Fibroblast of lung (primary cell): ENCODE results near the gene TMEM255B. TPM values are rescaled to one million over a fixed set of nuclear protein-coding genes. Genes with fewer than 3 reads are reported as not detected.

ENCODE experiments used
- DNase-seq, 2 donors: peaks; one replicate each; pipeline versions ENCODE4 v3.0.0 to v3.0.0-alpha.2; 2010; ENCODE audit warnings: low read depth in 2 of 2
- H2AFZ ChIP-seq: 2 replicates; pipeline ENCODE4 v1.5.1; 2012; ENCODE audit warnings: low read length, control low read depth, inconsistent platforms
- H3K27ac ChIP-seq: 2 replicates; pipeline ENCODE4 v1.5.1; 2011; ENCODE audit warnings: low read length, control low read depth; ENCODE audit not compliant: insufficient read depth
- H3K27me3 ChIP-seq: 2 replicates; pipeline ENCODE4 v1.5.1; 2011; ENCODE audit warnings: mild to moderate bottlenecking, low read length; ENCODE audit not compliant: control insufficient read depth, insufficient read depth
- H3K36me3 ChIP-seq: 2 replicates; pipeline ENCODE4 v1.5.1; 2011; ENCODE audit warnings: low read length; ENCODE audit not compliant: control insufficient read depth, insufficient read depth
- H3K4me1 ChIP-seq: 2 replicates; pipeline ENCODE4 v1.5.1; 2011; ENCODE audit warnings: low read length; ENCODE audit not compliant: control insufficient read depth, insufficient read depth; ENCODE audit errors: extremely low read depth
- H3K4me2 ChIP-seq: 2 replicates; pipeline ENCODE4 v1.5.1; 2011; ENCODE audit warnings: low read length, control low read depth; ENCODE audit not compliant: insufficient read depth; ENCODE audit errors: extremely low read depth
- H3K4me3 ChIP-seq, 4 experiments: fragments of 200-600 bp in 1 of 4; sonication (generic) in 1 of 4; replicated peaks in 1 of 4; 2 replicates each; pipeline ENCODE4 v1.5.1; 2011 to 2016; ENCODE audit warnings: low read length in 4 of 4, low read depth in 3 of 4, mild to moderate bottlenecking in 3 of 4, control low read depth in 2 of 4, inconsistent platforms in 1 of 4, mixed read lengths in 1 of 4; ENCODE audit not compliant: insufficient read depth in 1 of 4; ENCODE audit errors: control extremely low read depth in 1 of 4
- H3K79me2 ChIP-seq: 2 replicates; pipeline ENCODE4 v1.5.1; 2012; ENCODE audit warnings: mild to moderate bottlenecking, low read length, inconsistent platforms; ENCODE audit not compliant: control insufficient read depth, insufficient read depth
- H3K9ac ChIP-seq: 2 replicates; pipeline ENCODE4 v1.5.1; 2011; ENCODE audit warnings: mild to moderate bottlenecking, low read length, control low read depth; ENCODE audit not compliant: insufficient read depth
- H3K9me3 ChIP-seq: 2 replicates; pipeline ENCODE4 v1.5.1; 2012; ENCODE audit warnings: low read depth, low read length; ENCODE audit not compliant: control insufficient read depth, insufficient read depth
- H4K20me1 ChIP-seq: 2 replicates; pipeline ENCODE4 v1.5.1; 2011; ENCODE audit warnings: low read length; ENCODE audit not compliant: control insufficient read depth, insufficient read depth; ENCODE audit errors: extremely low read depth
- CTCF ChIP-seq, 2 donors: IDR thresholded peaks in 1 of 2; conservative IDR thresholded peaks in 1 of 2; 1 replicate in 1 of 2; 2 replicates in 1 of 2; pipeline ENCODE4 v1.5.1; 2011 to 2012; ENCODE audit warnings: low read length in 2 of 2, control low read depth in 1 of 2, inconsistent platforms in 1 of 2, low read depth in 1 of 2, mild to moderate bottlenecking in 1 of 2
- EZH2 ChIP-seq: IDR thresholded peaks from 2 replicates; pipeline ENCODE4 v1.5.1; 2012; ENCODE audit warnings: low read length, control low read depth, mild to moderate bottlenecking; ENCODE audit errors: missing control alignments
- polyA plus RNA-seq, 2 donors: library from polyadenylated mRNA; depleted of rRNA in 1 of 2; stranded (reverse) in 1 of 2; unstranded in 1 of 2; fragments of >200 nt; gene quantifications; 2 replicates each; pipeline ENCODE4 v1.2.1, GENCODE V29; 2011 to 2012; ENCODE audit warnings: missing spikeins in 1 of 2
- total RNA-seq: library from RNA; depleted of rRNA; stranded (reverse); fragments of >200 nt; gene quantifications from 2 replicates; pipeline ENCODE4 v1.2.1, GENCODE V29; 2014

Gene TMEM255B
- total and polyA plus RNA-seq, 2 donors (not counting 1 experiment from before 2014, with no cell fraction given): 2.4 to 10.4 TPM

GRCh38 chr13:113726961-113727411 lies 32.0 kb upstream of the TMEM255B start:
- no peaks in the 10 kb centered on the region for H4K20me1 ChIP-seq
- H3K4me1 ChIP-seq: no peaks in the 10 kb centered on the region
- no peak overlapping the region for H3K4me3 ChIP-seq
- no peaks in the 10 kb centered on the region for H3K9me3 ChIP-seq
- no peaks in the 10 kb centered on the region for H3K79me2 ChIP-seq
- H3K4me2 ChIP-seq: no peak overlapping the region
- no peak overlapping the region for H2AFZ ChIP-seq
- peak; percentile 35 to 70 for DNase-seq
- H3K27ac ChIP-seq: no peak overlapping the region
- H3K36me3 ChIP-seq: no peaks in the 10 kb centered on the region
- H3K9ac ChIP-seq: no peak overlapping the region
- H3K27me3 ChIP-seq: peaks cover 9% of the 10 kb centered on the region
- TF ChIP-seq CTCF (conservative IDR thresholded peaks at IDR 0.05 in 1 of 2, IDR thresholded peaks at IDR 0.05 in 1 of 2; ENCODE audit: low read depth in 1 of 2, low read length in 2 of 2) (no peak), EZH2 (no peak)

DNA sequence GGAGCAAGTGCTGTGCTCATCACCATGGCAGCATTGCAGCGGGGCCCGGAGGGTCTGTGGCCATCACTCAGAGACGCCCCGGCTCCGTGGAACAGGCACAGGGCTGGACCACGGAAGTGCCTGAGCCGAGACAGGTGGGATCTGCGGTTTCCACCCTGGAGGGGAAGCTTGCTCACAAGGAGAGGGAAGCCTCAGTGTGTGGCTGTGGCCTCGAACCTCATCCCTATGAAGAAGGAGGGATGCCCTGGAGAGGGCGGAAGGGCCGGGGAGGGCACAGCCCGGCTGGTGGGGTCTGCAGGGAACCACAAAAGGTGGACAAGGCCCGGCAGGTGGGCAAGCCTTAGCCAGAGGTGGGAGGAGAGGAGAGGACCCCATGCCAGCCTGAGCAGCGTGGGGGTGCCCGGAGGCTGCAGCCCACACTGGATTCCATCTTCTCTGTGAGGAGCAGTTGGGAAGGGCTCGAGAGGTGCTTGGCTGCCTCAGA lies 30.4 kb upstream of the TMEM255B start:
- Histone ChIP-seq H3K4me2 (no peak overlapping the region), H3K79me2 (no peaks in the 10 kb centered on the region), H3K36me3 (no peaks in the 10 kb centered on the region), H3K4me3 (no peak overlapping the region), H3K4me1 (no peaks in the 10 kb centered on the region), H4K20me1 (no peaks in the 10 kb centered on the region), H2AFZ (no peak overlapping the region), H3K27ac (no peak overlapping the region), H3K27me3 (peaks cover 9% of the 10 kb centered on the region), H3K9me3 (peaks cover 1% of the 10 kb centered on the region), H3K9ac (no peak overlapping the region)
- no peak for DNase-seq
- no peak for TF ChIP-seq EZH2

DNA sequence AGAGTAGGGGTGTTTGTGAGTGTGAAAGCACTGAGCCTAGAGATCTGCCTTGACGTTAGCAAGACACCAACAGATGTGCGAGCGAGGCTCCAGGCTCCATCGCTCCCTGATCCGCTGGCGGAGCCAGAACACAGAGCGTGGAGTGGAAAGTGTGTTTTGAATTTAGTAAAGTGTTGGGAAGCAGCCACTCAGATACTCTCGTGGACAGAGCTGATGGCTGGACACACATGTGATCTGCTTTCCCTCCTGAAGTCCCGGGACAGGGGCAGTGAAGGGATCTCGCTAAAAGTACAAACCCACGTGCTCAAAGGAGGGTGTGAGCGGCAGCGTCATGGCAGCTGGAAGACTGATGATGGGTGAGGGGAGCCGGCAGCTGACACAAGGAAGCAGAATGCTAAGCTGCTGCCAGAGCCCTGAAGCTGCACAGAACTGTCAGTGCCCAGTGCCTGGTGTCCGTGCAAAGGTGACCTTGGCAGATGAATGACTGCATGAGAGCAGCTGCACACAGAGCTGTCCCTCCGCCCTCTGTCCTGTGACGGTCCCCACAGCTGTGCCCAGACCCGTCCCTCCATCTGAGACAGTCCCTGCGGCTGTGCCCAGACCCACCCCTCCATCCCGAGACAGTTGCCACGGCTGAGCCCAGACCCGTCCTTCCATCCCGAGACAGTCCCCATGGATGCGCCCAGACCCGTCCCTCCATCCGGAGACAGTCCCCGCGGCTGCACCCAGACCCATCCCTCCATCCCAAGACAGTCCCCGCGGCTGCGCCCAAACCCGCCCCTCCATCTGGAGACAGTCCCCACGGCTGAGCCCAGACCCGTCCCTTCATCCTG lies 29.6 kb upstream of the TMEM255B start:
- DNase-seq: peak in 1 of 2 donors; percentile 14
- Histone ChIP-seq H3K4me2 (no peak overlapping the region), H2AFZ (no peak overlapping the region), H3K4me3 (no peak overlapping the region), H3K36me3 (no peaks in the 10 kb centered on the region), H3K27me3 (peaks cover 9% of the 10 kb centered on the region), H3K4me1 (no peaks in the 10 kb centered on the region), H3K9me3 (peaks cover 1% of the 10 kb centered on the region), H3K9ac (no peak overlapping the region), H3K27ac (no peak overlapping the region), H4K20me1 (no peaks in the 10 kb centered on the region), H3K79me2 (no peaks in the 10 kb centered on the region)
- peak; percentile 76 for TF ChIP-seq EZH2
- no peak for TF ChIP-seq CTCF (conservative IDR thresholded peaks at IDR 0.05 in 1 of 2, IDR thresholded peaks at IDR 0.05 in 1 of 2; ENCODE audit: low read depth in 1 of 2, low read length in 2 of 2)
